GM18526 (cell line): Measurements from ENCODE around the gene RSBN1.

Experiments
- POLR2A ChIP-seq: IDR thresholded peaks from 3 replicates; pipeline ENCODE4 v1.6.1; 2011; ENCODE audit not compliant: insufficient read length; ENCODE audit errors: extremely low read depth

Gene RSBN1

GRCh38 chr1:113793878-113794834 lies 18.1 kb downstream of the RSBN1 start:
- no peak for TF ChIP-seq POLR2A

GRCh38 chr1:113792986-113793385 lies 19.3 kb downstream of the RSBN1 start:
- no peak for TF ChIP-seq POLR2A

GRCh38 chr1:113792471-113792870 lies 19.8 kb downstream of the RSBN1 start:
- no peak for TF ChIP-seq POLR2A

GRCh38 chr1:113788802-113789201 lies 23.5 kb downstream of the RSBN1 start:
- TF ChIP-seq POLR2A = no peak

- TF ChIP-seq POLR2A = no peak
Observed at GRCh38 chr1:113787663-113788062, 24.6 kb downstream of the RSBN1 start.

GRCh38 chr1:113786069-113786468 lies 26.2 kb downstream of the RSBN1 start:
- TF ChIP-seq POLR2A = no peak

- TF ChIP-seq POLR2A = no peak
Observed at GRCh38 chr1:113784104-113784779, 28.0 kb downstream of the RSBN1 start.

GRCh38 chr1:113783254-113784103 lies 28.8 kb downstream of the RSBN1 start:
- no peak for TF ChIP-seq POLR2A

GRCh38 chr1:113782406-113782805 lies 29.9 kb downstream of the RSBN1 start:
- no peak for TF ChIP-seq POLR2A

GRCh38 chr1:113780374-113781146 lies 31.7 kb downstream of the RSBN1 start:
- no peak for TF ChIP-seq POLR2A

GRCh38 chr1:113779542-113779941 lies 32.7 kb downstream of the RSBN1 start:
- TF ChIP-seq POLR2A = no peak

- TF ChIP-seq POLR2A = no peak
Observed at GRCh38 chr1:113777561-113777960, 34.7 kb downstream of the RSBN1 start.

GRCh38 chr1:113770031-113770430 lies 42.2 kb downstream of the RSBN1 start:
- TF ChIP-seq POLR2A = no peak

GRCh38 chr1:113769601-113769970 lies 42.7 kb downstream of the RSBN1 start:
- TF ChIP-seq POLR2A = no peak
